Fibroblast of the aortic adventitia (primary cell): ENCODE results near the gene LMO7. TPM values are rescaled to one million over a fixed set of nuclear protein-coding genes. Genes with fewer than 3 reads are reported as not detected.

Experiments
- DNase-seq: peaks from one replicate; pipeline ENCODE4 v3.0.0-alpha.2; 2010; ENCODE audit warnings: low read depth
- H3K4me3 ChIP-seq: 2 replicates; pipeline ENCODE4 v1.5.1; 2011; ENCODE audit warnings: low read depth, mild to moderate bottlenecking, control low read depth, low read length, moderate library complexity
- CTCF ChIP-seq: IDR thresholded peaks from 2 replicates; pipeline ENCODE4 v1.5.1; 2011; ENCODE audit warnings: mild to moderate bottlenecking, low read length, control low read depth, inconsistent platforms; ENCODE audit not compliant: insufficient read depth
- total RNA-seq: library from RNA; depleted of rRNA; stranded (reverse); fragments of >200 nt; gene quantifications from 2 replicates; pipeline ENCODE4 v1.2.3, GENCODE V29; 2012; ENCODE audit warnings: low replicate concordance

The LMO7 gene
- total RNA-seq, 1 donor, result 221 TPM

- no peak overlapping the region for H3K4me3 ChIP-seq
- TF ChIP-seq CTCF, result no peak
- DNase-seq, result peak; percentile 62
These were observed 162.5 kb downstream of the LMO7 start for GRCh38 chr13:75798353-75799255.

GRCh38 chr13:75800545-75800944 lies 164.4 kb downstream of the LMO7 start:
- no peak for DNase-seq
- no peak for TF ChIP-seq CTCF
- H3K4me3 ChIP-seq, result no peak overlapping the region

GRCh38 chr13:75801388-75801945 lies 165.3 kb downstream of the LMO7 start:
- no peak overlapping the region for H3K4me3 ChIP-seq
- TF ChIP-seq CTCF, result no peak
- DNase-seq, result no peak

- no peak for TF ChIP-seq CTCF
- no peak overlapping the region for H3K4me3 ChIP-seq
- DNase-seq, result no peak
These were observed 166.0 kb downstream of the LMO7 start for GRCh38 chr13:75802161-75802560.

GRCh38 chr13:75803164-75803611 lies 167.1 kb downstream of the LMO7 start:
- no peak for DNase-seq
- TF ChIP-seq CTCF, result no peak
- H3K4me3 ChIP-seq, result no peak overlapping the region

- TF ChIP-seq CTCF, result no peak
- DNase-seq, result peak; percentile 15
These were observed 167.9 kb downstream of the LMO7 start for GRCh38 chr13:75804054-75804453.

More at GRCh38 chr13:75804054-75804453, 167.9 kb downstream of the LMO7 start:
- no peak overlapping the region for H3K4me3 ChIP-seq
